Measurements from ENCODE around the gene KDM5C.

Gene KDM5C

GRCh38 chrX:53224860-53225797 lies at the start of gene KDM5C:
Gene KDM5C (minus strand): TSS chrX:53225207. CDS start chrX:53224889, 318 bp downstream.
- DNase-seq (ENCODE audit: low spot score): peak; percentile 95

GRCh38 chrX:53272808-53273337 lies 47.9 kb upstream of the KDM5C start:
- no peak for DNase-seq (ENCODE audit: low spot score)

- no peak for DNase-seq (ENCODE audit: low spot score)
Measured at GRCh38 chrX:53269536-53270107, 44.6 kb upstream of the KDM5C start.

GRCh38 chrX:53268173-53268572 lies 43.2 kb upstream of the KDM5C start:
- DNase-seq (ENCODE audit: low spot score): no peak

- no peak for DNase-seq (ENCODE audit: low spot score)
Measured at GRCh38 chrX:53266914-53267313, 41.9 kb upstream of the KDM5C start.

GRCh38 chrX:53265771-53266574 lies 41.0 kb upstream of the KDM5C start:
- no peak for DNase-seq (ENCODE audit: low spot score)

- no peak for DNase-seq (ENCODE audit: low spot score)
Measured at GRCh38 chrX:53263597-53264094, 38.6 kb upstream of the KDM5C start.

- DNase-seq (ENCODE audit: low spot score): no peak
Measured at GRCh38 chrX:53262918-53263394, 37.9 kb upstream of the KDM5C start.

- DNase-seq (ENCODE audit: low spot score): no peak
Measured at GRCh38 chrX:53262189-53262917, 37.3 kb upstream of the KDM5C start.

GRCh38 chrX:53261355-53261972 lies 36.5 kb upstream of the KDM5C start:
- DNase-seq (ENCODE audit: low spot score): no peak

- DNase-seq (ENCODE audit: low spot score): no peak
Measured at GRCh38 chrX:53260836-53261235, 35.8 kb upstream of the KDM5C start.

- DNase-seq (ENCODE audit: low spot score): no peak
Measured at GRCh38 chrX:53257670-53258423, 32.8 kb upstream of the KDM5C start.

GRCh38 chrX:53257166-53257565 lies 32.2 kb upstream of the KDM5C start:
- no peak for DNase-seq (ENCODE audit: low spot score)

- no peak for DNase-seq (ENCODE audit: low spot score)
Measured at GRCh38 chrX:53256446-53257041, 31.5 kb upstream of the KDM5C start.

- no peak for DNase-seq (ENCODE audit: low spot score)
Measured at GRCh38 chrX:53255738-53256191, 30.8 kb upstream of the KDM5C start.

- DNase-seq (ENCODE audit: low spot score): no peak
Measured at GRCh38 chrX:53254570-53255461, 29.8 kb upstream of the KDM5C start.

- DNase-seq (ENCODE audit: low spot score): no peak
Measured at GRCh38 chrX:53253293-53254020, 28.4 kb upstream of the KDM5C start.

- no peak for DNase-seq (ENCODE audit: low spot score)
Measured at GRCh38 chrX:53251307-53251706, 26.3 kb upstream of the KDM5C start.
